Smooth muscle cell of the brain vasculature (primary cell): ENCODE results near the gene CDT1.
"Not testable (repeated sequence)": the region's sequence is repeated elsewhere in the genome, so short reads cannot be mapped to it uniquely, and the experiment has no call there.

ENCODE experiments used
- DNase-seq: peaks from one replicate; pipeline ENCODE4 v3.0.0-alpha.2; 2012; ENCODE audit warnings: low read depth, low spot score

The CDT1 gene

DNA sequence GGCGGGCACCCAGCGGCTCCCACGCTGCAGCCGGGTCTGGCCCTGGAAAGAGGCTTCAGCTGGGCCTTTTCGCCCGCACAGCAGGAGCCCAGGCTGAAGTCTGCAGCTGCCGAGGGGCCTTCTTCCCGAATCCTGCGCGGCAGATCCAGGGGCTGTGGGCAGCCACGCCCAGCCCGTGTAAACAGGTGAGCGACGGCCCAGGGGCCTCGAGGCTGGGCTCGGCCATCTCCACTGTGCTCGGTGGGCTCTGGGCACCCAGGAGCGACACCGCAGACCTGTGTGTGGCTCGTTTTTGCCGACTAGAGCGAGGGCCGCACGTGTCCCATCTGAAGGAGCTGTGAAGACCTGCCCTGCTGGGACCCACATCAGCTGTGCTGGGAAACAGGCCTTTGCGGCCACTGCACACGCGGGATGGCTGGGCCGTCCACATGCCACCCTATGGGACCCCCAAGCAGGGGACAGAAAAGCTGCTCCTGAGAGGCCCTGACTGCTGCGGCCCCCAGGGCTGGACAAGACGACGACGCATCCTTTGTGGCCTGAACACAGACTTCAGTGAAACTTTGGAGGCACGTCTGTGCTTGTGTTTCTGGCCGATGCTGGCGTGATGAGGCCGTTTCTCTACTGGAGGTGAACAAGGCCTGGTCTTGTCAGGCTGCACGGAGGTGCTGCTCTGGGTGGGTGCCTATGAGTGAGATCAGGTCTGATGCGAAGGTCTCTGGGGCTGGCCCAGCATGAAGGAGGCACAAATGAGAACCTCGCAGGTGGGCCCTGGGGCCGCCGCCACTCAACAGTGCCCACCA lies 13.3 kb downstream of the CDT1 start:
- no peak for DNase-seq

DNA sequence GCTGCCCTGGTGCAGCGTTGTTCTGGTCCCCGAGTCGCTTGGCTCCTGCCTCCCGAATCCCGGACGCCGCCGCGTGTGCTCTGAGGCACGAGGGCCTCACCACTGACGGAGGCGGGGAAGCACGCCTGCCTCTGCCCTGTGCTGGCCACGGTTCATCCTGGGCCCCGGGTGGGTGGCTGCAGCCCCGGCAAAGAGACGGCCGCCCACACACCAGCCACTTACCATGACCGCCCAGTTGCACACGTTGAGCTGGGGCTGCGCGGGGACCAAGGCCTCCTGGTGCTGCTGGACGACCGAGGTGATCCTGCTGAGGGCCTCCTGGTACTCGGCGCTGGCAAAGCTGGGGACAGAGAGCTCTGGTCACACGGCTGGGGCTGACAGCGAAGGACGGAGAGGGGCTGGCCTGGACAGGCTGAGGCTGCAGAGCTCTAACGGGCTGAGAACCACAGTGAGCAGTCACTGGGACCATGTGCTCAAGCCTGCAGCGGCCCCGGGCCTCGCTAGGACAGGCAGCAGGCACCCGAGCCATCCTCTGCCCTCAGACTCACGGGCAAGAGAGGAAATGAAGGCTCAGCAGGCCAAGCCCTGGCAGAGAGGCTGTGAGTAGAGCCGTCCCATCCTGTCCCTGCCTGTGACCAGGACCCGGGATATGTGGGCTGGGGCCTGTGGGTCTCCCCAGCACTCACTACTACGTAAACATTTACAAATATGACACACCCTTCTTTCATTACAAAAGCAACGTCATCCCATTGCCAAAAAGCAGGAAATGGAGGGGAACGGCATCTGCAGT lies 14.4 kb downstream of the CDT1 start:
- no peak for DNase-seq

DNA sequence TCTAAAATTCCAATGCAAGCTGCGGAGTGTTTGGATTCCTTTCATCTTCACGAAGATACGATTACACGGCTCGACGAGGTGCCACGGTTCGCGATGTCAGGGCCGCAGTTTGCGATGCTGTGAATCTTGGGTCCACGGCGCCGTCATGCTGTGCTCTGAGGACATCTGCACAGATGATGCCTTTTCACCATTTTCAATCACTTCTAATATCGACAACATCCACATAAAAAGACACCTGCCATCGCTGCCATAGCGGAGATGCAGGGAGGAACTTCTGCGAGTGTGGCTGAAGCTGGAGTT lies 14.9 kb downstream of the CDT1 start:
- no peak for DNase-seq

DNA sequence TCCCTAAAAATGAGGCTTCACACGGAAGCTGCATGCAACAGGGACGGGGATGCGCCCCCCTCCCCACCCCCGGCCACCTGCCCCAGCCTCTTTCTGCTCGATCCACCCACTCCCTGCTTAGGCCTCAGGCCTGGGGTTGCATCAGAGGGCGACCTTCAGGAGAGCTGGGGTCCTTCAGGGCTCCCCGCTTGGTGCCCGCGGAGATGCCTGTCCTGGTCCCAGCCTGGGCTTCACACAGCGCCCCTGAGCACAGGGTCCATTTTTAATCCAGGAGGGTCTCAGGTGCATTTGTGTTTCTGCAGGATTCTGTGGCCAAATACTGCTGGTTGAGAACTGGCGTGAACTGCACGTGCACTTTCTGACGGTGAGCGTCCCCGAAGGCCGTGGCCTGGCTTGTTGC lies 15.5 kb downstream of the CDT1 start:
- no peak for DNase-seq

DNA sequence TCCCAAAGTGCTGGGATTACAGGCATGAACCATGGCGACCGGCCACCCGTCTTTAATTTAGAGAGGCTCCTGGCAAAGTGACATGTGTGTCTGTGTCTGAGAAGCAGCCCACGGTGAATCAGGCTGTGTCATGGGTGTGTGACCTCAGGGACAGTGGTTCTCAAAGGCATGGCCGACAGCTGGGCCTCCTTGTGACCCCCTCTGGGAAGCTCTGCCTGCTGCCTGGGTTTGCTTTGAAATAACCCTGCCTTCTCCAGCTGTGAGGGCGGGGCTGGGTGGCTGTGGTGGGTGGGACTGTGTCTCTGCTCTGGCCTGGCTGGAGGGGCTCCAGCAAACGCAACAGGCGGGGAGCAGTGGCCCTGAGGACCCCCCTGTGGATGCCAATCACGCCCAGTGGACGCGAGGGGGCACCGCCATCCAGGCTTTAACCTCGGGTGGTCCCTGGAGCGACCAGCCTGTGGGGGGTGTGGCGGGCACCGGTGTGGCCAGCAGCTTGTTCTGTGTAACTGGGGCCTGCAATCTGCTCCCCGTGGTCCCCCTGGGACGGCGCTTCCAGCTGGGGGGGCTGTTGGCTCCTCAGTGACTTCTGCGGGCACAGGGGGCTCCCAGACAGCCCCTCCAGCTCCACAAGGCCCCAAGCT lies 16.9 kb downstream of the CDT1 start:
- no peak for DNase-seq

DNA sequence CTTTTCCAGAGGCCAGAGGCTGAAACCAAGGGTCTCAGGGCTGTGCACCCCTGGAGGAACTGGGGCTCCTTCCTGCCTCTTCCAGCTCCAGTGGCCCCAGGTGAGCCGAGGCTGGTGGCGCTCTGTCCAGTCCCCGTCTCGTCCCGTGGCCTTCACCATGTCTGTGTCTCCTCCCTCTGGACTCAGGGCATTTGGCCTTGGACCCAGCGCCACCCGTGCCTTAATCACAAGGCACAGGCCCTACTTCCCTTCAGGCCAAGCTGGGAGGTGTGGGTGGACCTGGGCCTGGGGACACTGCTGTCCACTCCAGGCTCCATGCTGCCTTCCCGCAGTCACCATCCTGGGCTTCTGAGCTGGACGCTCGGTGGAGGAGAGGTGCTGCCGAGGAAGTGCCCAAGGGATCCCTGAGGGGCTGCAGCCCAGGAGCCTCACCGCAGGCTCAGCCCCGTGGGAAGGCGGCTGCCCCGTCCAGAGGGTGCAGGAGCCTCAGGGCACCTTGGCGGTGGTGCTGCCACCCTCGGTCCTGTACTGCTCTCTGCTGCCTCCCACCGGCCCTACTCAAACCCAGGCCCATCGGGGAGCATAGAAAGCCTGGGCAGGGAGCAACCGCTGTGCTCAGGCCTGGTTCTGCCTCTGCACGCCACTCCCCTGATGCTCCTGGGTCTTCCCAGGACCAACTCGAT lies 17.7 kb downstream of the CDT1 start:
- DNase-seq, result no peak

DNA sequence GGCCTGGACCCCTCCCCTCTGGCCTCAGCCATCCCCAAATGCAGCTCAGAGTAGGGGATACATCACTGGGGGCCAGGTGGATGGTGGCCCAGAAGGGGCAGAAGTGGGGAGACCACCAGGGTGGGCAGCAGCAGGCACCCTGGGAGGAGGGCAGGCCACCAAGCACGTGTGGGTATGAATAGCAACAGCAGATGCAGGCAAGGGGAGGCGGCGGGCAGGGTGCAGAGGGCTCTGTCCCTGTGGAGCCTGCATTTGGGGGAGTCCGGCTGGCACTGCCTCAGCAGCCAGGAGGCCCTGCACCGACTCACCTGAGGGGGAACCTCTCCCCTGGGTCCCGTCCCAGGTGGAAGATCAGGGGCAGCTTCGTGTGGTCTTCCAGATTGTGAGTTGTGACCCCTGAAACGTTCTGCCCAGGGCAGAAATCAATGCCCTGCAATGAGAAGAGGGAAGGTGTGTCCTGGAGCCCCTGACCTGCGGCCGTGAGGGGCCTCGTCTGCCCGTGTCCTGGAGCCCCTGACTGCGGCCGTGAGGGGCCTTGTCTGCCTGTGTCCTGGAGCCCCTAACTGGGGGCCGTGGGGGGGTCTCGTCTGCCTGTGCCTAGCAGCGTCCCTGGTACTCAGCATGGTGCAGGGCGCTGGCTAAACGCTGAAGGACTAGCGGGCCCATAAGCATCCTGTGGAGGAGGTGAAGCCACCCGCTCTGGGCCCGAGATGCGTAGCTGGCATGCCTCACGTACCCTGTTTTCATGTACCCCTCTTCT lies 18.9 kb downstream of the CDT1 start:
- DNase-seq, result no peak

DNA sequence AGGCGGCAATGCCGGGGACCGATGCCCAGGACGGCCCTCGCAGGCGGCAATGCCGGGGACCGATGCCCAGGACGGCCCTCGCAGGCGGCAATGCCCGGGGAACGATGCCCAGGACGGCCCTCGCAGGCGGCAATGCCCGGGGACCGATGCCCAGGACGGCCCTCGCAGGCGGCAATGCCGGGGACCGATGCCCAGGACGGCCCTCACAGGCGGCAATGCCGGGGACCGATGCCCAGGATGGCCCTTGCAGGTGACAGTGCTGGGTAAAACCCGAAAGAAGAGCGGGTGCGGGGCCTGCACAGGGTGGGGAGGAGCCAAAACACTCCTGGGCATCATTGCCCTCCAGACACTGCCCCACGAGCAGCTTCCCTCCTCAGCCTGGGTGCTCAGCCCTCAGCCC lies 20.1 kb downstream of the CDT1 start:
- DNase-seq, result not testable (repeated sequence)

DNA sequence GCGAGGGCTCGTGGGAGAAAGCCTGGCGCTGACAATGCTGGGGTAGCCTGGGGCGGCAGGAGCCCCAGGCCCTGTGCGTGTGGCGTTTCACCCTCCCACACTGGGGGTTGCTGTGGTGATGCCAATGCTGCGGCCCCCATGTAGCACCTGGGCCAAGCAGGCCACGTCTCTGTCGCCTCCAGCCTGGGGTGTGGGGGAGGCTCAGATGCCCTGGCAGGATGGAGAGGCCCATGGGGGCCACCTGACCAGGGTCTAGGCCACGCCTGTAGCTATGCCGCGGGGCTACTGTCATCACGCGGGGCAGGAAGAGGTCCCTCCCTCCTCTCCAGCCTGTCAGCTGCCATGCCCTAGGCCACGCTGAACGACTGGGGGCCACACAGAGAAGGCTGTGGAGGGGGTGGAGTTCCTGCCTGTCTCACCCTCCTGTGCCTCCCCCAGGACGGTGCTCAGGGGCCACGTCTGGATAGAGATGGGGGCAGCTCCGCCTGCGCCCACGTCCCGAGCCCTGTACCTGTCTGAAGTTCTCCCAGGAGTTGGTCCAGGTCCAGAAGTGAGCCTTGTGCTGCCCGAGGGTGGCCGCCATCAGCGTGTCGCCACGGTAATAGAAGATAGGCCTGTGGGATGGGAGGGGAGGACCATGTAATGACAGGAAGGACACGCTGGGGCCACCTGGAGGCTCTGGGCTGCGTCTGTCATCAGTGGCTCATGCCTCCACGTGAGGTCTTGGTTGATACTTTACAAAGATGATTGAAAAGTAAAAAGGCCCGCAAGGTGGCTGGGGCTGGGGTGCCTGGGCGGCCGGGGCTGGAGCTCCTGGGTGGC lies 20.9 kb downstream of the CDT1 start:
- no peak for DNase-seq

DNA sequence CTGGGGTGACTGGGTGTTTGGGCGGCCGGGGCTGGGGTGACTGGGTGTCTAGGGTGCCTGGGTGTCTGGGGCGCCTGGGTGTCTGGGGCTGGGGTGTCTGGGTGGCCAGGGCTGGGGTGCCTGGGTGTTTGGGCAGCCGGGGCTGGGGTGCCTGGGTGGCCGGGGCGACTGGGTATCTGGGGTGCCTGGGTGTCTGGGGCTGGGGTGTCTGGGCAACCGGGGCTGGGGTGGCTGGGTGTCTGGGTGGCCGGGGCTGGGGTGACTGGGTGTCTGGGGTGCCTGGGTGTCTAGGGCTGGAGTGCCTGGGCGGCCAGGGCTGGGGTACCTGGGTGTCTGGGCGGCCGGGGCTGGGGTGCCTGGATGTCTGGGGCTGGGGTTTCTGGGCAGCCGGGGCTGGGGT lies 21.6 kb downstream of the CDT1 start:
- no peak for DNase-seq

DNA sequence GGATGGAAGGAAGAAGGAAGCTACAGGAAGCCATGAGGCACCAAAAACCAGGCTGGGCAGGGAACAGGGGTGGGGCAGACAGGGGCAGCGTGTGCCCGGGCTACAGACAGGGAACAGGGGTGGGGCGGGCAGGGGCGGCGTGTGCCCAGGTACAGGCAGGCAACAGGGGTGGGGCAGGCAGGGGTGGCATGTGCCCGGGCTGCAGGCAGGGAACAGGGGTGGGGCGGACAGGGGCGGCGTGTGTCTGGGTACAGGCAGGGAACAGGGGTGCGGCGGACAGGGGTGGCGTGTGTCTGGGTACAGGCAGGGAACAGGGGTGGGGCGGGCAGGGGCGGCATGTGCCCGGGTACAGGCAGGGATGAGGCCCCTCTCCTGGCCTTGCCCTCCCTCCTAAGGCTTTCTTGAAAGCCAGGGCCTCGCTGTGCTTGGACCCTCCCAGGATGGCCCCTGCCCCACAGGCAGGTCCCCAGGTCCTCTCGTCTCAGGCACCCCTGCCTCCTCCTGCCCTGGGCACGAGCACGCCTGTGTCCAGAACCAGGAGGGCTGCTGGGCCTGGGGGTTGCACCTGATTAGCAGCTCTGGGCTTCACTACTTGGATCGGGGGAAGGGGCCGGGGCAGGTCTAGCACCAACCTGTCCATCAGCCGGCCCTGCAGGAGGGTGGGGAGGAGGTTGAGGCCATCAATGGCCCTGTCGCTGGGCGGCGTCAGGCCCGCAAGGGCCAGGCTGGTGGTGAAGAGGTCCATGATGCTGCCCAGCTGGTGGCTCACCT lies 22.7 kb downstream of the CDT1 start:
- DNase-seq, result no peak

DNA sequence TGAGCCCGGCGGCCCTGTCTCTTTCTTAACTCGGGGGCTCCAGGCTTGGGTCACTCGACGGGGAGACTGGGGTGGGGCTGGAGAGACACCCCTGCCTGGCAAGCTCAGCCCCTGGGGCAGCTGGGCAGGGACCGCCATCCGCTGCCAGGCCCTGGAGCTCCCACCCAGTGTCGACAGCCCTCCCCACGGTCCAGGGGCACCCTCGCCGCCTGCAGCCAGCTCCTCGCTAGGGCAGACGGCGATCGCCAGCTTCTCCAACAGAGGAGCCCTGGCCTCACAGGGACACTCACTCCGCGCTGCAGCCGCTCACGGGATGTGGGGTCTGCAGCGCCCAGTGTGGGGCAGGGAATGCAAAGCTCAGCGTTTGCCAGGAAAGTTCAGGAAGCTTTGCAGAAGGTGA lies 24.1 kb downstream of the CDT1 start:
- no peak for DNase-seq

DNA sequence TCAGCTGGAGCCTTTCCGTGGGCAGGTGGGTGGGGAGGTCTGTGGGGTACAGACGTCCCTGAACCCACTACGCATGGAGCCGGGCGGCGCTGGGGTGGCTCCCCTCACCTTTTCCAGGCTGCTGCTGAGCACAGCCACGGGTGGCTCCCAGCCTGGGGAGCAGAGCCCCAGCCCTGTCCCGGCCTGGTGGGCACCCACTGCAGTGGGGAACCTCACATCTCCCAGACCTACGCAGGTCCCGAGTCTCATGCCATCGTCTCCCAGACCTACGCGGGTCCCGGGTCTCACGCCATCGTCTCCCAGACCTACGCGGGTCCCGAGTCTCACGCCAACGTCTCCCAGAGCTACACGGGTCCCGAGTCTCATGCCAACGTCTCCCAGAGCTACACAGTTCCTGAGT lies 25.1 kb downstream of the CDT1 start:
- DNase-seq, result no peak

DNA sequence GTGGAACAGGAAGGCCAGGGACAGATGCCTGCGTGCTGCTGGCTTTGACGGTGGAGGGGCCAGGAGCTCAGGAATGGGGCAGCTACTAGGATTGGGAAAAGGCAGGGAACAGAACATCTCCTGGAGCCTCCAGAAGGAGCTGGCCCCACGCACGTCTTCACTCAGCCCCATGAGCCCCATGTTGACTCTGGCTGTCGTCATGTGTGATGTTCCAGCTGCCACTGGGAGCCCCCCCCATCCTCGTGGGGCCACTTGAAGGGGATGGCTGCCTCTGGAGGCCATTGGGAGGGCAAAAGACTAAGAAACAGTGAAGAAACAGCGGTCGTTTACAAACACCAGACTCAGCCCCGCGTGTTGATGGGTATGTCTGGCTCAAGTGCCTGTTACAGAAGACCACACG lies 26.7 kb downstream of the CDT1 start:
- no peak for DNase-seq

DNA sequence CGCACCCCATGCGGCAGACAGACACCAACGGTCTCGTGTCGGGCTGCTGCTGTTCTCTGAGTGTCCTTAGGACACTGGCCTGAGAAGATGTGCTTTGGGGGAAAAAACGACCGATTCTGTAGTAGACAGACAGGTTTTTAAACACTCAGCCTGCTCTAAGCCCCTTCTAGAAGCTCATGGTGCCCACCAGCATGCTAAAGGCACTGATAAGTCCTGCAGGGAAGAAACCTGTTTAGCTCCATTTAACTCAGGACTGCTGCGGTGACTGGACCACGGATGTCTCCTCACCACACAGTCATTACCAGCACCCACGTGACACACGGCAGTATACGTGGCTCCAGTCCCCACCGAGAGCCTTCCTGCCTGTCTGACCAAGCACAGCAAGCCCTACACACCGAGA lies 27.2 kb downstream of the CDT1 start:
- DNase-seq, result no peak

DNA sequence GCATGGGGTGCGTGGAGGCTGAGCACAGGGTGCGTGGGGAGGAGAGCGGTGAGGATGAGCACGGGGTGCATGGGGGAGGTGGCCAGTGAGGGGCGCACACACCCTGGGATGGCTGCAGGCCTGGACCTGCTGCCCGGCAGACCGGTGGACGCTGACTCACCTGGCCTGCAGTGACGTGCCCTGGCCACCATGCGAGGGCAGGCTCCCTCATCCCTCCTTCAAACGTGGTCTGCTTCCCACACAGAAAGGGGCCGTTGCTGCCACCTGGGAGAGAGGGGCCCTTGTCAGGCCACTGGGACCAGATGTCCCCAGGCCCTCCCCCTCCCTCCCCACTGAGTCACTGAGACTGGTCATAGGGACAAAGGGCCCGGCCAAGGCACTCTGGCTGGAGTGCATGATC lies 28.2 kb downstream of the CDT1 start:
- DNase-seq, result no peak

DNA sequence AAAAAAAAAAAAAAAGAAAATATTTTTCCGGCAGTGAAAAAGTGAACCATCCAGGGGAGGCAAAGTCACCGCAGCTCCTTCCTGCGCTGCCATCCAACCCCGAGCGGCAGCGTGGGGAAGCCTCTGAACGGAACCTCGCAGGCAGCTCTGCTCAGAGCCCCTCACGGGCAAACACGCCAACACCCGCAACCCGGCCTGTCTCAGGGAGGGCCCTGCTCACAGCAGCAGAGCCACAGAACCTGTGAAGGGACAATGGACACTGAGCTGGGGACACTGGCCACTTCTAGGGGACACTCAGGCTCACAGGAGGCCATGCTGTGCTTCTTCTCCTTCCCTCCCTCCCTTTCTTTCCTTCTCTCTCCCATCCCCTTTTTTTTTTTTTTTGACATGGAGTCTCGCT lies 29.5 kb downstream of the CDT1 start:
- DNase-seq, result no peak

DNA sequence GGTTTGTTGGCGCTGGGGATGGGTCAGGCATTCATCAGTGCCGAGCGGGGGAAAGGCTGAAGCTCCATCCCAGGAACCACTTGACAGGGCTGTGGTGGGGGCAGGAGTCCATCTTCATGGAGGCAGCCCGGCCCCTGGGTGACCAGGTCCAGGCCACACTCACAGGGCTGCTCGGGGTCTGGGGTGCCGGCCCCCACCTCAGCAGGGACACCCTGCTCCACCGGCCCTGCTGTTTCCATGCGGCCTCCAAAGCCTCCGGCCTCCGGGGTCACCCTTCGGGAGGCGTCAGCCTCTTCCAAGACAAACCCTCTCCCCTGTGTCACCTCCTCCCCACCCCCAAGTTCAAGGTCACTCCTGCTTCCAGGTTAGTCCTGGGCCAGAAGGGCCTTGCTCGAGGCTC lies 31.1 kb downstream of the CDT1 start:
- no peak for DNase-seq

DNA sequence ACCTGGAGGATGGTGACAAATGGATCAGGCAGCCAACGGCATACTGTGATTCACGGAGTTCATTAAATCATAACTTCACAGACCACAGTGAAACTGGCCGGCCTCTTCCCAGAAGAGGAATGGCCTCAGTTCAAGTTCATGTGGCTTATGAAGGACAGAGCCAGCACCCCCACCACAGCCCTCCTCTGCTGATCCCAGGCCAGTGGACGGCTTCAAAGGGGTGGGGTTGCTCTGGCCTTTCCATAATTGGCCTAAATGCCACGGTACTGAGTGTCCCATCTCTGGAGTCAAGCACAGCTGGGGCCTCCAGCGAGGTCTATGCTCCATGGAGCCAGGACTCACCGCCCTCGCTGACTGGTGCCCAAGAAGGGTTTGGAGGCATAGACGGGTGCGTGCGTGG lies 31.8 kb downstream of the CDT1 start:
- DNase-seq, result no peak

DNA sequence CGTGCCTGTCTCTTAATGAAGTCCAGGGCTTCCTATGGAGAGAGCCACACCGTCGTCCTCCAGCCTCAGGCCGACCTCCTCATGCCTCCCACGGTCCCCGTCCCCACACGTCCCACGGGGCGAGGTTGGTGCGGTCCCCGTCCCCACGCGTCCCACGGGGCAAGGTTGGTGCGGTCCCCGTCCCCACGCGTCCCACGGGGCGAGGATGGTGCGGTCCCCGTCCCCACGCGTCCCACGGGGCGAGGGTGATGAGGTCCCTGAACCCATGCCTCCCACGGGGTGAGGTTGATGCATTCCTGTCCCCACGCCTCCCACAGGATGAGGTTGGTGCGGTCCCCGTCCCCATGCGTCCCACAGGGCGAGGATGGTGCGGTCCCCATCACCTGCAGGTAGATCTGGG lies 32.2 kb downstream of the CDT1 start:
- DNase-seq, result no peak
